AG08396 (cell line): Measurements from ENCODE around the gene PHLDB3.
"Not testable (repeated sequence)": the region's sequence is repeated elsewhere in the genome, so short reads cannot be mapped to it uniquely, and the experiment has no call there.

Experiments
- DNase-seq: peaks from one replicate; pipeline ENCODE4 v3.0.0; 2012; ENCODE audit warnings: low spot score, mixed read lengths

Gene PHLDB3

GRCh38 chr19:43504426-43505185 lies at the start of gene PHLDB3:
Gene PHLDB3 (minus strand): TSS chr19:43504746. CDS start chr19:43504118, 628 bp downstream.
- no peak for DNase-seq

- no peak for DNase-seq
Observed at GRCh38 chr19:43553656-43554055, 49.1 kb upstream of the PHLDB3 start.

- no peak for DNase-seq
Observed at GRCh38 chr19:43552616-43553015, 48.1 kb upstream of the PHLDB3 start.

GRCh38 chr19:43552198-43552450 lies 47.6 kb upstream of the PHLDB3 start:
- no peak for DNase-seq

- no peak for DNase-seq
Observed at GRCh38 chr19:43551399-43552197, 47.1 kb upstream of the PHLDB3 start.

- no peak for DNase-seq
Observed at GRCh38 chr19:43548706-43549105, 44.2 kb upstream of the PHLDB3 start.

- DNase-seq: not testable (repeated sequence)
Observed at GRCh38 chr19:43547926-43548325, 43.4 kb upstream of the PHLDB3 start.

GRCh38 chr19:43546581-43546980 lies 42.0 kb upstream of the PHLDB3 start:
- no peak for DNase-seq

- DNase-seq: no peak
Observed at GRCh38 chr19:43545981-43546380, 41.4 kb upstream of the PHLDB3 start.

- DNase-seq: no peak
Observed at GRCh38 chr19:43545276-43545675, 40.7 kb upstream of the PHLDB3 start.

GRCh38 chr19:43544077-43544476 lies 39.5 kb upstream of the PHLDB3 start:
- DNase-seq: no peak

GRCh38 chr19:43541920-43542650 lies 37.5 kb upstream of the PHLDB3 start:
- no peak for DNase-seq

GRCh38 chr19:43540381-43540780 lies 35.8 kb upstream of the PHLDB3 start:
- no peak for DNase-seq

GRCh38 chr19:43538922-43539321 lies 34.4 kb upstream of the PHLDB3 start:
- DNase-seq: no peak

- DNase-seq: peak; percentile 80
Observed at GRCh38 chr19:43534816-43535761, 30.5 kb upstream of the PHLDB3 start.

- DNase-seq: no peak
Observed at GRCh38 chr19:43534305-43534815, 29.8 kb upstream of the PHLDB3 start.

- DNase-seq: peak; percentile 98
Observed at GRCh38 chr19:43533546-43534304, 29.2 kb upstream of the PHLDB3 start.

GRCh38 chr19:43532962-43533545 lies 28.5 kb upstream of the PHLDB3 start, which contains the start of gene ZNF575:
Gene ZNF575 (plus strand): TSS chr19:43533188. CDS start chr19:43534423, 1,235 bp downstream.
- peak; percentile 91 for DNase-seq

GRCh38 chr19:43532571-43532961 lies 28.0 kb upstream of the PHLDB3 start:
- no peak for DNase-seq
